Stimulated activated CD8-positive, alpha-beta memory T cell treated with anti-CD3 and anti-CD28 coated beads, Interleukin-4, amount 100 ng/mL, for 4 hours (primary cell): ENCODE data around the gene SNX19.

Experiments used
- DNase-seq, 2 donors: peaks; one replicate each; pipeline ENCODE4 v3.0.0-alpha.2; 2020; ENCODE audit warnings: low read depth in 2 of 2, low spot score in 1 of 2

SNX19 gene

GRCh38 chr11:130906616-130907015 lies 9.7 kb downstream of the SNX19 start:
- no peak for DNase-seq

- no peak for DNase-seq
Observed at GRCh38 chr11:130905512-130905911, 10.8 kb downstream of the SNX19 start.

- DNase-seq: no peak
Observed at GRCh38 chr11:130904380-130904779, 11.9 kb downstream of the SNX19 start.

GRCh38 chr11:130902380-130902779 lies 13.9 kb downstream of the SNX19 start:
- DNase-seq: no peak

- DNase-seq: no peak
Observed at GRCh38 chr11:130899106-130899505, 17.2 kb downstream of the SNX19 start.

GRCh38 chr11:130897262-130898182 lies 18.8 kb downstream of the SNX19 start:
- DNase-seq: no peak

GRCh38 chr11:130894322-130895025 lies 21.8 kb downstream of the SNX19 start:
- peak in 1 of 2 donors; percentile 42 for DNase-seq

- no peak for DNase-seq
Observed at GRCh38 chr11:130892861-130893260, 23.4 kb downstream of the SNX19 start.

- DNase-seq: no peak
Observed at GRCh38 chr11:130891326-130891725, 25.0 kb downstream of the SNX19 start.

- DNase-seq: no peak
Observed at GRCh38 chr11:130890039-130890745, 26.1 kb downstream of the SNX19 start.

- no peak for DNase-seq
Observed at GRCh38 chr11:130888790-130889189, 27.5 kb downstream of the SNX19 start.

GRCh38 chr11:130886704-130887103 lies 29.6 kb downstream of the SNX19 start:
- no peak for DNase-seq

GRCh38 chr11:130882138-130882551 lies 34.1 kb downstream of the SNX19 start:
- DNase-seq: no peak

GRCh38 chr11:130881475-130882137 lies 34.7 kb downstream of the SNX19 start:
- no peak for DNase-seq

- no peak for DNase-seq
Observed at GRCh38 chr11:130879836-130880235, 36.4 kb downstream of the SNX19 start.

- no peak for DNase-seq
Observed at GRCh38 chr11:130876931-130877915, 39.1 kb downstream of the SNX19 start.

- DNase-seq: no peak
Observed at GRCh38 chr11:130876100-130876499, 40.2 kb downstream of the SNX19 start.

- no peak for DNase-seq
Observed at GRCh38 chr11:130874955-130875531, 41.2 kb downstream of the SNX19 start.

- no peak for DNase-seq
Observed at GRCh38 chr11:130874396-130874795, 41.9 kb downstream of the SNX19 start.

- no peak for DNase-seq
Observed at GRCh38 chr11:130873761-130874160, 42.5 kb downstream of the SNX19 start.
